ENCODE measurements around the gene MMP15. TPM values are rescaled to one million over a fixed set of nuclear protein-coding genes. Genes with fewer than 3 reads are reported as not detected.
A peak's percentile ranks its signal among the peaks of the same experiment; 100 is the strongest.

MMP15 gene
- total RNA-seq, 1 donor from 2014 or later, result 7.2 TPM

DNA sequence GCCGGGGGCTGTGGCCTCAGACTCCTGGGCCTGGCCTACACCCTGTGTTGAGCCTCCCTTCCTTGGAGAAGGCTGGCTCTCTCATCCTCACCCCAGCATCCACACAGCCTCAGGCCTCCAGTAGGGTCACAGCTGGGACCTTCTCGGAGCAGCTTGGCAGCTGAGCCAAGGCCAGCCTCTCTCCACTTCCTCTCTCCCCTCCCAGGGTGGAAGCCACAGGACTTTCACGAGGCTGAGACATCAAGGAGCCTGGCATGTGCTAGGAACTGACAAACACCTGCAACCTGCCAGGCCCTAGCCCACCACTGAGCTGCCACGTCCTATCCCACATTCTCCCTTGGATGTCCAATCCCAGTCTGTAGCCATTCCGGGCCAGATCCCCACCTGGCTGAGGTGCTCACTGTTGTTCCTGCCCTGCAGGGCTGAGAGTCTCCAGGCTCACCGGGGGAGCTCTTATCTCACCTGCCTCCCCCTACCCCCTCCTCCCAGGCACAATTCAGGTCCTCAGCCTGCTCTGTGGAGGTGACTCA is 3.1 kb downstream of the MMP15 start:
- Histone ChIP-seq H3K4me2 (peak overlapping the region; percentile 98), H3K9me3 (ENCODE audit: low read depth) (no peaks in the 10 kb centered on the region), H2AFZ (replicated peaks) (no peak overlapping the region), H3F3A (ENCODE audit: low read depth) (peaks cover 29% of the 10 kb centered on the region), H3K9ac (no peak overlapping the region), H3K27ac (no peak overlapping the region), H4K20me1 (ENCODE audit: low read depth) (peaks cover 50% of the 10 kb centered on the region), H3K27me3 (peaks cover 19% of the 10 kb centered on the region), H3K4me1 (peaks cover 38% of the 10 kb centered on the region), H3K79me2 (ENCODE audit: low read depth) (peaks cover 15% of the 10 kb centered on the region), H3K4me3 (no peak overlapping the region), H3K36me3 (no peaks in the 10 kb centered on the region)
- Mint-ChIP-seq H3K4me1 (peaks cover 26% of the 10 kb centered on the region), H3K4me3 (no peak overlapping the region), H3K9me3 (no peaks in the 10 kb centered on the region), H3K27me3 (ENCODE audit: insufficient read depth, low read depth) (peaks cover 21% of the 10 kb centered on the region), H3K27ac (no peak overlapping the region), H3K36me3 (no peaks in the 10 kb centered on the region)
- DNase-seq (ENCODE audit: low spot score), result no peak
- TF ChIP-seq EZH2 (IDR thresholded peaks at IDR 0.05) (no peak), EZH2phosphoT487 (IDR thresholded peaks at IDR 0.05) (no peak)
- TF ChIP-seq, protein P1, sequence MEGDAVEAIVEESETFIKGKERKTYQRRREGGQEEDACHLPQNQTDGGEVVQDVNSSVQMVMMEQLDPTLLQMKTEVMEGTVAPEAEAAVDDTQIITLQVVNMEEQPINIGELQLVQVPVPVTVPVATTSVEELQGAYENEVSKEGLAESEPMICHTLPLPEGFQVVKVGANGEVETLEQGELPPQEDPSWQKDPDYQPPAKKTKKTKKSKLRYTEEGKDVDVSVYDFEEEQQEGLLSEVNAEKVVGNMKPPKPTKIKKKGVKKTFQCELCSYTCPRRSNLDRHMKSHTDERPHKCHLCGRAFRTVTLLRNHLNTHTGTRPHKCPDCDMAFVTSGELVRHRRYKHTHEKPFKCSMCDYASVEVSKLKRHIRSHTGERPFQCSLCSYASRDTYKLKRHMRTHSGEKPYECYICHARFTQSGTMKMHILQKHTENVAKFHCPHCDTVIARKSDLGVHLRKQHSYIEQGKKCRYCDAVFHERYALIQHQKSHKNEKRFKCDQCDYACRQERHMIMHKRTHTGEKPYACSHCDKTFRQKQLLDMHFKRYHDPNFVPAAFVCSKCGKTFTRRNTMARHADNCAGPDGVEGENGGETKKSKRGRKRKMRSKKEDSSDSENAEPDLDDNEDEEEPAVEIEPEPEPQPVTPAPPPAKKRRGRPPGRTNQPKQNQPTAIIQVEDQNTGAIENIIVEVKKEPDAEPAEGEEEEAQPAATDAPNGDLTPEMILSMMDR (IDR thresholded peaks at IDR 0.05), result no peak

DNA sequence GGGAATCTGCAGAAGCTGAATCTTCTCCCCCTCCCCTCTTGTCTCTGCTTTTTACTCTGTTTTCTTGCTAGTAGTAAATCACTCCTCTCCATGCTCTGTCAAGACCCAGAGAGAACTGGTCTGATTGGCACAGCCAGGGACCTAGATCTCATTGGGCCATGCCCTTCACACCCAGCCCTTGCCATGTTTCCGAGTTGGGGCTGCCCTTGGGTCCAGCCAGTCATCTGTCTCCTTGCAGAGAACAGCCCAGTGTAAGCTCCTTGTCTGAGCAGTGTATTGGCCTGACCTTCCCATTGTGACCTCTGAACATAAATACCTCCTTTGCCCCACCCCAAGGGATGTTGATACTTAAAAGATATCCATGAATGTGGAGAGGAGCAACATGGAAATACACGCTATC is 3.9 kb downstream of the MMP15 start:
- Histone ChIP-seq H3F3A (ENCODE audit: low read depth) (peaks cover 27% of the 10 kb centered on the region), H3K27me3 (peaks cover 11% of the 10 kb centered on the region), H3K36me3 (no peaks in the 10 kb centered on the region), H3K9ac (no peak overlapping the region), H3K9me3 (ENCODE audit: low read depth) (no peaks in the 10 kb centered on the region), H3K27ac (no peak overlapping the region), H4K20me1 (ENCODE audit: low read depth) (peaks cover 50% of the 10 kb centered on the region), H3K4me1 (peaks cover 38% of the 10 kb centered on the region), H3K4me3 (no peak overlapping the region), H3K79me2 (ENCODE audit: low read depth) (peaks cover 15% of the 10 kb centered on the region), H3K4me2 (peak overlapping the region; percentile 10), H2AFZ (replicated peaks) (no peak overlapping the region)
- Mint-ChIP-seq H3K9me3 (no peaks in the 10 kb centered on the region), H3K36me3 (no peaks in the 10 kb centered on the region), H3K4me1 (peaks cover 24% of the 10 kb centered on the region), H3K4me3 (peak overlapping the region; percentile 54), H3K27ac (peak overlapping the region; percentile 68), H3K27me3 (ENCODE audit: insufficient read depth, low read depth) (peaks cover 14% of the 10 kb centered on the region)
- no peak for DNase-seq (ENCODE audit: low spot score)
- TF ChIP-seq EZH2 (IDR thresholded peaks at IDR 0.05) (no peak), EZH2phosphoT487 (IDR thresholded peaks at IDR 0.05) (no peak)
- TF ChIP-seq, protein P1 (IDR thresholded peaks at IDR 0.05), result no peak

DNA sequence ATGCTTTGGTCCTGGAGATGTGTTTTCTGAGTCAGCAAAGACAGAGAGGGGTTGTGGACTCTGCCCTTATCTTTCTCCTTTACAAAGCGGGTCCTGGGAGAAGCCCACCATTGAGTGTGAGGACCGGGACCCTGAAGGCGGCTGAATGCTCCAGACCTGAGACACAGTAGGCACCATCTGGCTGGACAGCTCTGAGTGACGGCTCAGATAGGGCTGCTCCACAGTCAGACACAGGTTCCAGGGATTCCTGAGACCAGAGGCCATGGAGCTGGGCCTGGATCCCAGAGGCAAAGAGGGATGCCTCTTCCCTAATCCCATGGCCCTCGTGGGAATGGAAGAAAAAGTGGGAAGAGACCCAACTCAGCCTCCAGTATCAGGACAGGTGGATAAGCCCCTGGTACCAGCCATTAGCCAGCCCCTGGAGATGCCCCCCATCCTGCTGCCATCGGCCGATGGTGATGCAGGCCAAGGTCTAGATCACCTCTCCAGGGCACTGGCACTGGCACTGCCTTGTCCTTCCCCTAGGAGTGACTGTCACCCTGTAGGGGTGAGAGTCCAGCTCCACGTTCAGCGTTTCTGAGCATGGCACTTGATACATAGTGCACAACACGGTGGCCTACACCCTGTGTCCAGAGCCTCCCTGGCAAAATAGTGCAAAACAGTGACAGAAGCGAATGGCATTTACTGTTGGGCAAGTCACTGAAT is 4.7 kb downstream of the MMP15 start:
- peaks cover 2% of the 10 kb centered on the region for H3K27me3 ChIP-seq
- peaks cover 19% of the 10 kb centered on the region for H3F3A ChIP-seq (ENCODE audit: low read depth)
- H3K4me3 ChIP-seq, result no peak overlapping the region
- H3K27ac ChIP-seq, result no peak overlapping the region
- TF ChIP-seq, protein P1 (IDR thresholded peaks at IDR 0.05), result no peak
- no peak for TF ChIP-seq EZH2 (IDR thresholded peaks at IDR 0.05)
- TF ChIP-seq EZH2phosphoT487 (IDR thresholded peaks at IDR 0.05), result no peak
- H3K4me3 Mint-ChIP-seq, result no peak overlapping the region
- H3K9ac ChIP-seq, result no peak overlapping the region
- no peak for DNase-seq (ENCODE audit: low spot score)
- no peaks in the 10 kb centered on the region for H3K36me3 Mint-ChIP-seq
- H2AFZ ChIP-seq (replicated peaks), result no peak overlapping the region
- H3K4me2 ChIP-seq, result peak overlapping the region; percentile 10
- H3K9me3 ChIP-seq (ENCODE audit: low read depth), result no peaks in the 10 kb centered on the region
- H3K4me1 Mint-ChIP-seq, result peaks cover 17% of the 10 kb centered on the region
- H3K27ac Mint-ChIP-seq, result no peak overlapping the region
- H3K4me1 ChIP-seq, result peaks cover 34% of the 10 kb centered on the region
- peaks cover 15% of the 10 kb centered on the region for H3K79me2 ChIP-seq (ENCODE audit: low read depth)
- H4K20me1 ChIP-seq (ENCODE audit: low read depth), result peaks cover 50% of the 10 kb centered on the region
- H3K9me3 Mint-ChIP-seq, result no peaks in the 10 kb centered on the region
- no peaks in the 10 kb centered on the region for H3K36me3 ChIP-seq
- peaks cover 7% of the 10 kb centered on the region for H3K27me3 Mint-ChIP-seq (ENCODE audit: insufficient read depth, low read depth)

Measured in neural progenitor cell (in vitro differentiated cells).